Neural cell (in vitro differentiated cells): ENCODE measurements around the gene FBP2. TPM values are rescaled to one million over a fixed set of nuclear protein-coding genes. Genes with fewer than 3 reads are reported as not detected.
"Not testable (repeated sequence)": the region's sequence is repeated elsewhere in the genome, so short reads cannot be mapped to it uniquely, and the experiment has no call there.

Experiments used
- H2AFZ ChIP-seq: fragments of 200-600, 300-800 bp; sonication (generic), shearing (Covaris generic); 2 replicates; pipeline ENCODE4 v1.6.0; 2014; ENCODE audit warnings: low read depth, mild to moderate bottlenecking, antibody characterized with exemption, low read length, moderate library complexity
- H3F3A ChIP-seq: fragments of 200-600 bp; shearing (Covaris generic); 2 replicates; pipeline ENCODE4 v1.6.1; 2016; ENCODE audit warnings: mild to moderate bottlenecking, moderate library complexity, mixed read lengths, antibody characterized with exemption, low read length; ENCODE audit not compliant: insufficient read depth, poor library complexity, severe bottlenecking
- H3K27ac ChIP-seq: fragments of 200-600, 300-800 bp; sonication (generic), shearing (Covaris generic); 2 replicates; pipeline ENCODE4 v1.5.1; 2014; ENCODE audit warnings: mild to moderate bottlenecking, low read length, moderate library complexity
- H3K27me3 ChIP-seq: fragments of 300-800, 200-600 bp; sonication (generic), shearing (Covaris generic); 2 replicates; pipeline ENCODE4 v1.6.0; 2014; ENCODE audit warnings: mild to moderate bottlenecking, low read depth, low read length, moderate library complexity; ENCODE audit not compliant: insufficient read depth
- H3K36me3 ChIP-seq: fragments of 300-800, 200-600 bp; sonication (generic), shearing (Covaris generic); 2 replicates; pipeline ENCODE4 v1.5.1; 2014; ENCODE audit warnings: mild to moderate bottlenecking, antibody characterized with exemption, low read length, moderate library complexity; ENCODE audit not compliant: insufficient read depth
- H3K4me2 ChIP-seq: fragments of 300-800, 200-600 bp; sonication (generic), shearing (Covaris generic); 2 replicates; pipeline ENCODE4 v1.6.0; 2014; ENCODE audit warnings: mild to moderate bottlenecking, low read length
- H3K4me3 ChIP-seq: fragments of 300-800, 200-600 bp; sonication (generic), shearing (Covaris generic); 2 replicates; pipeline ENCODE4 v1.5.1; 2014; ENCODE audit warnings: mild to moderate bottlenecking, low read length, moderate library complexity
- H3K79me2 ChIP-seq: fragments of 200-600 bp; shearing (Covaris generic); replicated peaks from 2 replicates; pipeline ENCODE4 v1.6.0; 2014; ENCODE audit warnings: mild to moderate bottlenecking, low read length, moderate library complexity; ENCODE audit not compliant: insufficient read depth
- H3K9ac ChIP-seq: fragments of 300-800, 200-600 bp; sonication (generic), shearing (Covaris generic); 2 replicates; pipeline ENCODE4 v1.6.1; 2016; ENCODE audit warnings: mild to moderate bottlenecking, low read length, mixed read lengths
- H3K9me2 ChIP-seq: fragments of 200-600 bp; shearing (Covaris generic); 2 replicates; pipeline ENCODE4 v1.6.1; 2016; ENCODE audit warnings: mild to moderate bottlenecking, low read length, mixed read lengths; ENCODE audit not compliant: insufficient read depth
- H3K9me3 ChIP-seq: fragments of 200-600, 300-800 bp; sonication (generic), shearing (Covaris generic); 2 replicates; pipeline ENCODE4 v1.6.1; 2016; ENCODE audit warnings: mild to moderate bottlenecking, mixed run types, low read length, moderate library complexity, mixed read lengths
- H4K20me1 ChIP-seq: fragments of 200-600 bp; shearing (Covaris generic); 2 replicates; pipeline ENCODE4 v1.6.1; 2016; ENCODE audit warnings: mild to moderate bottlenecking, mixed run types; ENCODE audit not compliant: insufficient read depth
- EP300 ChIP-seq: fragments of 450-650 bp; conservative IDR thresholded peaks from 2 replicates; pipeline ENCODE4 v1.6.1; 2014; ENCODE audit warnings: antibody characterized with exemption, mild to moderate bottlenecking, moderate library complexity; ENCODE audit not compliant: poor library complexity, severe bottlenecking
- EZH2 ChIP-seq: fragments of 200-600, 300-800 bp; shearing (Covaris generic), sonication (generic); IDR thresholded peaks from 2 replicates; pipeline ENCODE4 v1.6.1; 2014; ENCODE audit warnings: antibody characterized with exemption, low read length, borderline replicate concordance, mild to moderate bottlenecking; ENCODE audit not compliant: insufficient read depth, poor library complexity, severe bottlenecking
- MXI1 ChIP-seq: fragments of 450-650 bp; conservative IDR thresholded peaks from 2 replicates; pipeline ENCODE4 v1.6.1; 2014; ENCODE audit warnings: antibody characterized with exemption, mild to moderate bottlenecking; ENCODE audit not compliant: poor library complexity, severe bottlenecking
- RAD21 ChIP-seq: fragments of 450-650 bp; conservative IDR thresholded peaks from 2 replicates; pipeline ENCODE4 v1.6.1; 2014; ENCODE audit warnings: antibody characterized with exemption, mild to moderate bottlenecking, moderate library complexity
- REST ChIP-seq: IDR thresholded peaks from 2 replicates; pipeline ENCODE4 v1.6.1; 2012; ENCODE audit warnings: borderline replicate concordance
- SMC3 ChIP-seq: fragments of 450-650 bp; conservative IDR thresholded peaks from 2 replicates; pipeline ENCODE4 v1.6.1; 2014; ENCODE audit warnings: antibody characterized with exemption, mild to moderate bottlenecking, moderate library complexity; ENCODE audit not compliant: poor library complexity
- TAF1 ChIP-seq: IDR thresholded peaks from 2 replicates; pipeline ENCODE4 v1.6.1; 2012; ENCODE audit warnings: low read depth
- polyA plus RNA-seq: library from polyadenylated mRNA; depleted of rRNA; stranded (reverse); fragments of >200 nt; gene quantifications from 2 replicates; pipeline ENCODE4 v1.2.3, GENCODE V29; 2014

The FBP2 gene
- polyA plus RNA-seq, 1 donor from 2014 or later = not detected

GRCh38 chr9:94564279-94564678 lies 29.3 kb downstream of the FBP2 start:
- H3K9me3 ChIP-seq, H3K4me2 ChIP-seq, H3K27ac ChIP-seq, H3K79me2 ChIP-seq, H3K36me3 ChIP-seq, H3K27me3 ChIP-seq, H3F3A ChIP-seq, H3K9ac ChIP-seq, H4K20me1 ChIP-seq, H3K4me3 ChIP-seq, H2AFZ ChIP-seq, H3K9me2 ChIP-seq: not testable (repeated sequence)

GRCh38 chr9:94563548-94563947 lies 30.1 kb downstream of the FBP2 start:
- Histone ChIP-seq H3K27me3 (no peaks in the 10 kb centered on the region), H3K4me3 (no peak overlapping the region), H3K9me2 (no peaks in the 10 kb centered on the region), H3F3A (no peaks in the 10 kb centered on the region), H3K4me2 (no peak overlapping the region), H3K27ac (no peak overlapping the region), H3K9ac (no peak overlapping the region), H3K9me3 (no peaks in the 10 kb centered on the region), H2AFZ (no peak overlapping the region), H4K20me1 (no peaks in the 10 kb centered on the region), H3K36me3 (peaks cover 7% of the 10 kb centered on the region), H3K79me2 (no peaks in the 10 kb centered on the region)
- TF ChIP-seq MXI1 (no peak), EZH2 (no peak), SMC3 (no peak), REST (no peak), EP300 (no peak), RAD21 (no peak), TAF1 (no peak)

- H3K4me2 ChIP-seq = no peak overlapping the region
- no peak overlapping the region for H2AFZ ChIP-seq
- peaks cover 7% of the 10 kb centered on the region for H3K79me2 ChIP-seq
- H3K27ac ChIP-seq = no peak overlapping the region
- H3K9ac ChIP-seq = no peak overlapping the region
- no peaks in the 10 kb centered on the region for H4K20me1 ChIP-seq
- H3K9me3 ChIP-seq = no peaks in the 10 kb centered on the region
- H3K4me3 ChIP-seq = no peak overlapping the region
- no peaks in the 10 kb centered on the region for H3K27me3 ChIP-seq
- no peaks in the 10 kb centered on the region for H3F3A ChIP-seq
- TF ChIP-seq EZH2 (no peak), REST (no peak), SMC3 (no peak), RAD21 (no peak)
- no peaks in the 10 kb centered on the region for H3K9me2 ChIP-seq
- peaks cover 7% of the 10 kb centered on the region for H3K36me3 ChIP-seq
These were observed 33.4 kb downstream of the FBP2 start for GRCh38 chr9:94560237-94560636.
